ENCODE data around the gene EYS.

EYS gene

DNA sequence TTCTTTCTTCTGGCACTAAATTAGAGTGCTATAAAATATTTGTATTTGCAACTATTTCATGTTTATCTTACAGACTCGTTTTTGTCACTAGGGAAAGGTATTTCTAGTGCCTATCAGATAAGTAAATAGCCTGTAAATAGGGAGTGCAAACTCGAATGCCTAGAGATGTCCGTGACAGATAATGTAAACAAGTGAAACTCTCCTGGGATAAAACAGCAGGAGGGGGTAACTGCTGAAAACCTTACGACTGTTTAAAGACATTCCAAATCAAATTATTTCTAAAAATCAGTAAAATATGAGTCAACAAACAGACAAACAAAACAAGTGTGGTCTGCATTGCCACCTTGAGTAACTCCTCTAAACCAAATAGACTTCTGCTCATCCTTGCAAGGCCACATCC lies 932.1 kb downstream of the EYS start:
- TF ChIP-seq, protein P1, sequence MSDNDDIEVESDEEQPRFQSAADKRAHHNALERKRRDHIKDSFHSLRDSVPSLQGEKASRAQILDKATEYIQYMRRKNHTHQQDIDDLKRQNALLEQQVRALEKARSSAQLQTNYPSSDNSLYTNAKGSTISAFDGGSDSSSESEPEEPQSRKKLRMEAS (IDR thresholded peaks at IDR 0.05; ENCODE audit: low read depth, low read length): no peak
- H3K4me3 ChIP-seq (ENCODE audit: low read depth, low read length): no peak overlapping the region
- no peak for DNase-seq (ENCODE audit: low read depth)

DNA sequence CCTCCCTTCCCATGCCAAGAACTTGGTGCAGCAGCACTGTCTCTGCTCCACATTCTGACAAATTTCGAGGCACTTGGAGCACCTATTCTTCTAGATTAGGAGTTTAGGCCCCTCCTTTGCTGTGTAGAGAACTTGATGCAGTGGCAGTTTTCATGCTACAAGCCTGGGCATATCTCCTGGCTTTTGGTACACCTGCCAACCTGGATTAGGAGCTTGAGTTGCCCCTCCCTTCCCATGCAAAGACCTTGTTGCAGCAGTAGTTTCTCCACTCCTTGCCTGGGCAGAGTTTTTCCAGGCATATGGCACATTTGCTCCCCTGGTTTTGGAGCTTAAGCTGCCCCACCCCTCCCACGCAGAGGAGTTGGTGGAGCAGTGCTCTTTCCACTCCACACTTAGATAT lies 956.1 kb downstream of the EYS start:
- TF ChIP-seq, protein P1 (IDR thresholded peaks at IDR 0.05; ENCODE audit: low read depth, low read length): no peak
- TF ChIP-seq POLR2A (IDR thresholded peaks at IDR 0.05; ENCODE audit: extremely low read depth, insufficient read length): no peak
- TF ChIP-seq, protein P2, sequence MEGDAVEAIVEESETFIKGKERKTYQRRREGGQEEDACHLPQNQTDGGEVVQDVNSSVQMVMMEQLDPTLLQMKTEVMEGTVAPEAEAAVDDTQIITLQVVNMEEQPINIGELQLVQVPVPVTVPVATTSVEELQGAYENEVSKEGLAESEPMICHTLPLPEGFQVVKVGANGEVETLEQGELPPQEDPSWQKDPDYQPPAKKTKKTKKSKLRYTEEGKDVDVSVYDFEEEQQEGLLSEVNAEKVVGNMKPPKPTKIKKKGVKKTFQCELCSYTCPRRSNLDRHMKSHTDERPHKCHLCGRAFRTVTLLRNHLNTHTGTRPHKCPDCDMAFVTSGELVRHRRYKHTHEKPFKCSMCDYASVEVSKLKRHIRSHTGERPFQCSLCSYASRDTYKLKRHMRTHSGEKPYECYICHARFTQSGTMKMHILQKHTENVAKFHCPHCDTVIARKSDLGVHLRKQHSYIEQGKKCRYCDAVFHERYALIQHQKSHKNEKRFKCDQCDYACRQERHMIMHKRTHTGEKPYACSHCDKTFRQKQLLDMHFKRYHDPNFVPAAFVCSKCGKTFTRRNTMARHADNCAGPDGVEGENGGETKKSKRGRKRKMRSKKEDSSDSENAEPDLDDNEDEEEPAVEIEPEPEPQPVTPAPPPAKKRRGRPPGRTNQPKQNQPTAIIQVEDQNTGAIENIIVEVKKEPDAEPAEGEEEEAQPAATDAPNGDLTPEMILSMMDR (IDR thresholded peaks at IDR 0.05; ENCODE audit: low read depth, low read length): no peak
- TF ChIP-seq MYC (IDR thresholded peaks at IDR 0.05; ENCODE audit: low read depth, low read length): no peak
- DNase-seq (ENCODE audit: low read depth): no peak
- H3K4me3 ChIP-seq (ENCODE audit: low read depth, low read length): no peak overlapping the region

DNA sequence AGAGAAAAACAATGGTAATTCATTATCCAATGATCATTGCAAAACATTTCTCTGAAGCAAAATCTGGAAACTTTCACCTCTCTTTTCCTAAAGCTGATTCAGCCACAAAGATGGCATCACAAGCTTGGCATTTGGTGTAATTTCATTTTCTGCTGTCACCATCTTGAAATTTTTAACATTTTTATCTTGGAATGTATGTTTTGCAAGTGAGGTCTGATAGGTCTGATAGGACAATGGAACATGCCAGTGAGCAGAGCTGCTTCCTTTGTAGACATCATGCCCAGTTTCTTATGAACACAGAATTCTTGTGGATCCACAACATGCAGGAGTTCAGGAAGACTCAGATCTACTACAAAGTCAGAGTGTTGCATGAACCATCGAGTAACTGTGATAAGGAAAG lies 969.6 kb downstream of the EYS start:
- TF ChIP-seq, protein P1 (IDR thresholded peaks at IDR 0.05; ENCODE audit: low read depth, low read length): no peak
- TF ChIP-seq, protein P2 (IDR thresholded peaks at IDR 0.05; ENCODE audit: low read depth, low read length): no peak
- TF ChIP-seq MYC (IDR thresholded peaks at IDR 0.05; ENCODE audit: low read depth, low read length): no peak
- TF ChIP-seq POLR2A (IDR thresholded peaks at IDR 0.05; ENCODE audit: extremely low read depth, insufficient read length): no peak
- H3K4me3 ChIP-seq (ENCODE audit: low read depth, low read length): no peak overlapping the region
- no peak for DNase-seq (ENCODE audit: low read depth)

DNA sequence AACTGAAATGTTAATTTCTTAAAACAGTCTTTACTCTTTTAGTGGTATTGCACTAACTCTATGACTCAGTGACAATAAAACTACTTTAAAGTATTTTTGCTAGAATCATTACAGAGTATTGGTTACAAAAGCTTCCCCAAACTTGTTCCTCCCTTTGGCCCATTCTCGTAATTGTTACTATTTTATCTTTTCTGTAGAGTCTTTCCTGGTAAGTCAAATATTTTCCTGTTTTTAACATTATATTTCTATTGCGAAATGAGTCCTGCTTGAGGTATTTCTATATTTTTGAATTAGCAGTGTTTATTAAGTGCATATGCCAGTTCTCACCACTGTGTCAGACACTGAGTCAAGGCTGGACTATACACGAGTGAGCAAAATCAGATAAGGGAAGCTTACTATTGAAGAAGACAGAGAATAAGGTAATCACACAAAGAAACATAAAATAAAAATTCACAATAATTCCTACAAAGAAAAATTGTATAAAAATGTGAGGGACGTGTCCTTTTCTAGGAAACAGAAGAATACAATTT lies 970.5 kb downstream of the EYS start:
- no peak for DNase-seq (ENCODE audit: low read depth)
- TF ChIP-seq, protein P2 (IDR thresholded peaks at IDR 0.05; ENCODE audit: low read depth, low read length): no peak
- TF ChIP-seq POLR2A (IDR thresholded peaks at IDR 0.05; ENCODE audit: extremely low read depth, insufficient read length): no peak
- no peak for TF ChIP-seq MYC (IDR thresholded peaks at IDR 0.05; ENCODE audit: low read depth, low read length)
- TF ChIP-seq, protein P1 (IDR thresholded peaks at IDR 0.05; ENCODE audit: low read depth, low read length): no peak

DNA sequence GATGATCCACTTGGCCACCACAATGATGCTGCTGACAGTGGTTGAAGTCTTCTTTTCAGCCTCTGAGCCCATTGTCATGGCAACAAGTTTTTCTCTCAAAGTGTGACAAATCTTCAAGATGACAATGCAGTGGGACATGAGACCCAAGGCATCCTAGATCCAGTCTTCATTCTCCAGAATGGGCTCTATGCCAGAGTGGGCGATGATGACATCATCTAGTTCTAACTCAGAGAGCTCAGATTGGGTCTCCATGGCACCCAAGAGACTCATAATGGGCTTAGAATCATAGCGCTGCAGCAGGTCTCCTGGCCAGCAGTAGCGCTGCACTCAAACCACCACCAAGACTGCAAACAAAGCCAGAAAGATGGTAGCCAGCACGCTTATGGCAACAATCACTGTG lies 973.6 kb downstream of the EYS start:
- TF ChIP-seq, protein P2 (IDR thresholded peaks at IDR 0.05; ENCODE audit: low read depth, low read length): no peak
- TF ChIP-seq, protein P1 (IDR thresholded peaks at IDR 0.05; ENCODE audit: low read depth, low read length): no peak
- TF ChIP-seq MYC (IDR thresholded peaks at IDR 0.05; ENCODE audit: low read depth, low read length) (no peak), POLR2A (IDR thresholded peaks at IDR 0.05; ENCODE audit: extremely low read depth, insufficient read length) (no peak)
- no peak overlapping the region for H3K4me3 ChIP-seq (ENCODE audit: low read depth, low read length)
- DNase-seq (ENCODE audit: low read depth): no peak

More for the DNA sequence above, 970.5 kb downstream of the EYS start:
- no peak overlapping the region for H3K4me3 ChIP-seq (ENCODE audit: low read depth, low read length)

DNA sequence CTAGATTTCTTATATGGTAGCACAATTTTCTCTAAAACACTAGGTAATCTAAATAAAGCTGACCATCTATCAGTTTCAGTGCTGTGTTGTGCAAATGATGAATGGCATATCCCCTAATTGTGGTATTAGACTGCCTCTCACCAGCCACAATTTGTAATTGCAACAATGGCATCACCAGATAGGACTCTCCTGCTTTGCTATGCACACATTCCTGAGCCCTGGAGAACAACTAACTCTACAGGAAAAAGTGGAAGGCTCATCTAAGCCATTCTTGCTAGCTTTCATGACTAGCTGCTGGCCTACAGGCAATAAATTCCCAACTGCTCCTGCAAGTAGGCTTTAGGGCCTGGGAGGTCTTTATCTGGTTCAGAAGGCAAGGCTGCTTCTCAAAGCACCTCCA lies 974.1 kb downstream of the EYS start:
- no peak for DNase-seq (ENCODE audit: low read depth)
- no peak overlapping the region for H3K4me3 ChIP-seq (ENCODE audit: low read depth, low read length)
- TF ChIP-seq, protein P1 (IDR thresholded peaks at IDR 0.05; ENCODE audit: low read depth, low read length): no peak
- TF ChIP-seq POLR2A (IDR thresholded peaks at IDR 0.05; ENCODE audit: extremely low read depth, insufficient read length) (no peak), MYC (IDR thresholded peaks at IDR 0.05; ENCODE audit: low read depth, low read length) (no peak)
- TF ChIP-seq, protein P2 (IDR thresholded peaks at IDR 0.05; ENCODE audit: low read depth, low read length): no peak
